Stimulated activated naive CD8-positive, alpha-beta T cell treated with anti-CD3 and anti-CD28 coated beads, Interleukin-15, Interleukin-2, amounts not matched to agents 100 U/mL and 50 U/mL, for 24 hours (primary cell): ENCODE data around the gene MYMX.

ENCODE experiments used
- ATAC-seq: fragments of 150-1000 bp; cut with Tn5 transposase; one replicate; pipeline ENCODE4 v1.10.0; 2021
- DNase-seq: peaks from one replicate; pipeline ENCODE4 v3.0.0; 2021

Gene MYMX

DNA sequence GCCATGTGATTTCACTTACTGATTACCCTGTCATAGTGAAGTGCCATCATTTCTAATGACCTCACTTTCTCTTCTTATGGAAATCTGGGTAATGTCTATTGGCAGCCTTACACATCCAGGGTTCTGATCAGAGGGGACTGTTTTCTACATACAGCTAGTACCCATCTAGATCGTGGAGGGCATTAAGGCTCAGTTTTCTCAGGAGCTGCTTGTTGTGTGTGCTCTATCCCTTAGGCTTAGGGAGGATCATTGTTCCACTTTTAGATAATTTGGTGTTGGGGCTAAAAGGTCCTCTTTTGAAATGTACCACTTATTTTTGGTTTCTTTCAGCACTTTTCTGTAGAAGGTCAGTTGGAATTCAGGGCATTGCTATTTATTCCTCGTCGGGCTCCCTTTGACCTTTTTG lies 34.0 kb downstream of the MYMX start:
- ATAC-seq (no peak), DNase-seq (no peak)

GRCh38 chr6:44251576-44252524 lies 35.1 kb downstream of the MYMX start:
- ATAC-seq (no peak), DNase-seq (no peak)

DNA sequence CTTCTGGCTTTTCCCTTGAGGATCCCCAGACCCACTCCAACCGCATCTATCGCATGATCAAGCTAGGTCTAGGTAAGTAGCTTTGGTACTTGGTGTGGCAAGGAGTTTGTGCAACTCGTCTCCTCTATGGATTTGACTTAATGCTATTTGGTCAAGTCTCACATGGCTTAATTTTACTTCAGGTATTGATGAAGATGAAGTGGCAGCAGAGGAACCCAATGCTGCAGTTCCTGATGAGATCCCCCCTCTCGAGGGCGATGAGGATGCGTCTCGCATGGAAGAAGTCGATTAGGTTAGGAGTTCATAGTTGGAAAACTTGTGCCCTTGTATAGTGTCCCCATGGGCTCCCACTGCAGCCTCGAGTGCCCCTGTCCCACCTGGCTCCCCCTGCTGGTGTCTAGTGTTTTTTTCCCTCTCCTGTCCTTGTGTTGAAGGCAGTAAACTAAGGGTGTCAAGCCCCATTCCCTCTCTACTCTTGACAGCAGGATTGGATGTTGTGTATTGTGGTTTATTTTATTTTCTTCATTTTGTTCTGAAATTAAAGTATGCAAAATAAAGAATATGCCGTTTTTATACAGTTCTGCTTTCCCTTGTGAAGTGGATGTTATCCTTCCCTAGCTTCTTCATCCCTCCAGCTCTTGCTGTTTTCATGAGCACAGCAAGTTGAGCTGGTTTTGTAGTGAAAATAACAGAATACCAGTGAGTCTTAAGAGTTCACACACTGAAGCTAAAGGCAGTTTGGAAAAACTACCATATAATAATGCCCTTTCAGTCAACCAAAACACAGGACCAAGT lies 36.8 kb downstream of the MYMX start:
- ATAC-seq, result no peak
- DNase-seq, result peak; percentile 78

DNA sequence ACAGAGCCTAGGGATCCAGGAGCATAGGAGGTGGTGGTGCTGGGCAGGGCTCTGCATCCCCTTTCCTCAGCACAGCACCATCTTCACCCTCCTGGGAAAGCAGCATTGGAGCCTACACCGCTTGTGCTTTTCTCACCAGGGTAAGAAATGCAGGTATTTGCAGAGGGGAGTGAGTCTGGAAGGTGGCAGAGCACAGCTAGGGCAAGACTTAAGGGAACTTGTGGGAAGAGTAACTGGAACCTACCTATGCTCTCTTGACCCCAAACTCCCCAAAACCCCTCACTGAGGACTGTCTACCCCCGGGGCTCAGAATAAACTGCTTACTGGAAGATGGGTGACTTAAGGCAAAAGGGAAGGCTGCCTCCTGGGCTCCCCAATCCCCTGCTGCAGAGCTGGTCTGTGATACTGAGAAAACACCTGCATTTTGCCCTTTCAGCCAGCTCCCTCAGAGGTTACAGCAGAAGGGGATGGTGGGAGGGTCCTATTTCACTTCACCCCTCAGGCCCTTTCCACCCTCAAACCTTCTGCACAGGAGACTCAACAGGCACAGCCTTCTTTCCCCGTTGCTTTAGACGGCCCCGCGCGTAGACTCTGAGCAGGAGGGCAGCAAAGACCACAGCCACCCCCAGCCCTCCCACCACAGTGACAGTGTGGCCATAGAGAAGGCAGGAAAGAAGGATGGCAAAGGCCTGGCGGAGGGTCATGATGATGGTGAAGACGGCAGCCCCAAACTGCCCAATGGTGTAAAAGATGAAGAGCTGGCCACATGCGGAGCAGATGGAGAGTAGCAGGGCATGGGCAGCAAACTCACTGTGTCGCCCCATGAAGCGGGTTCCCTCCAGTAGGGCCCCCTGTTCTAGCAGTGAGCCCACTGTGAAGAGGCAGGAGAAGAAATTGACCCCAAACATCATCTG lies 37.7 kb downstream of the MYMX start:
- DNase-seq, result peak; percentile 49
- ATAC-seq, result peak; percentile 1

DNA sequence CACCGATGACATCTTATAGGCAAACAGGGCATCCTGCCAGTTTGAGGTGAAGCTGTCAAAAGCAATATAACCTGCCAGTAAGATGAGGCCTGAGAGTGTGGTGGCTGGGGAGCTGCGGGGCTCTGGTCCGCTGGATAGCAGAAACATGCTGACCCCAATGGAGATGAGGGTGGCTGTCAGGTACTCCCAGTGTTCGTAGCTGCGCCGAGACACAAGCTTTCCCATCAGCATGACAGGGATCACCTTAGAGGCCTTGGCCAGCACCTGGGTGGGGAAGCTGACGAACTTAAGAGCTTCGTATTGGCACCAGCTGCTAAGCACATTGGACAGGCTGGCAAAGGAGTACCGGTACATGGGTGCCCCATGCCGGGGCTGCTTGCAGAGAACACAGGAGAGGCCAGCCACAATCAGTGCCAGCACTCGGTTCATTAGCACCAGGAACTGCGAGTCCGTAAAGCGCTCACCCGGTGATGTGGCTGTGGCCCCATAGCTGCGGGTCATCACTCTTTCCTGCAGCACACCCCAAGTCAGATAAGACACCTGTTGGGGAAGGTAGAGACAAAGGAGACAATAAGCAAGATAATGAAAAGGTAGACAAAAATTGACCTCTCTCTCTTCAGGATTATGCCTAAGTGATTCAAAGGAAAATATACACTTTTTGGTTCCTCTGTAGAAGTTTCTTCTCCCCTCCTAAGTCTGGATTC lies 38.5 kb downstream of the MYMX start:
- peak; percentile 46 for DNase-seq
- ATAC-seq, result peak; percentile 2

GRCh38 chr6:44255871-44256774 lies 39.4 kb downstream of the MYMX start:
- ATAC-seq, result peak; percentile 10
- DNase-seq, result peak; percentile 36

DNA sequence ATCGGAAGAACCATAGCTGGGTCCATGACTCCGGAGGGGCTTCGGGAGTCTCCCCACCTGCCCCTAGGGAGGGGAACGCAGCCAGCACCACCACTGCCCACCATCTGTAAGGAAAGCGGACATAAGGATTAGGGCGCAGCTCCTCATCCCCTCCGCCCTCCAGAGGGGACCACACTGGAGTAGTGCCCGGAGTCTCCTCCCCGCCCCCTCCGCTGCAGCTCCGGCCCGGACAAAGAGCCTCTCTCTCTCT lies 40.0 kb downstream of the MYMX start:
- ATAC-seq (no peak), DNase-seq (peak; percentile 59)

DNA sequence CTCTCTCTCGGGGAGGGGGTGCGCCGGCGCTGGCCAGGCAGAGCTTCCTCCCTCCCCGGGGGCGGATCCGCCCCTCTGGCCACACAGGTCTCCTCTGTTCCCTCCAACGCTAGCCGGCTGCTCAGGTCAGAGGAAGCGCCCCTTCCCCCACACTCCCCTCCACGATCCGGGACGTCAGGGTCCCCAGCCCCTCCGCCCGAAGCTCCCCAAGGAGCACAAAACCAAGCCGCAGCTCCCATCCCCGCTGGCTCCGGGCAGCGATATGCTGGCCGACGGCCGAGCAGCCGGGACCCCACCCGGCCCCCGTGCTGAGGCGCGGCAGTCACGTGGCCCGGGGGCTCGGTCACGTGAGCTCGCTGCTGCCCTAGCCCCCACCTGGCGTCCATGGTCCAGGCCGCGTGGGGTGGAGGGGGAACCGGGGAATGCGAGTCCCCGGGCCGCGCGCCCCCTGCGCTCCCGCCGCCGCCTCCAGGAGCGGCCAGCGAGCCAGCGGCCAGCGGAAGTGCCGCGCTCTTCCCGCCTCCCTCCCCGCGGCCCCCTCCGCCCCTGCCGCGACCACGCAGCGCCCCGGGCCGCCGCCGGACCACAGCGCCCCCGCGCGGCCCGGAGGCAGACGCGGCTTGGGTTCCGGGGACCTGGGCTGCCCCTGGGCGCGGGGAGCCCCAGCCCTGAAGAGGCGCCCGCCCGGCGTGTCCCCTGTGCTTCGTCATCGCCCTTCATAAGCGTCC lies 40.5 kb downstream of the MYMX start, which contains the start of gene SLC35B2:
Gene SLC35B2, minus strand, starts transcription at position 504 of the 728 bp plus-strand sequence. Its CDS starts 118 bp downstream, at position 386.
- DNase-seq (peak; percentile 78), ATAC-seq (peak; percentile 68)

GRCh38 chr6:44257753-44258324 lies 41.1 kb downstream of the MYMX start:
- ATAC-seq (peak; percentile 0), DNase-seq (no peak)

DNA sequence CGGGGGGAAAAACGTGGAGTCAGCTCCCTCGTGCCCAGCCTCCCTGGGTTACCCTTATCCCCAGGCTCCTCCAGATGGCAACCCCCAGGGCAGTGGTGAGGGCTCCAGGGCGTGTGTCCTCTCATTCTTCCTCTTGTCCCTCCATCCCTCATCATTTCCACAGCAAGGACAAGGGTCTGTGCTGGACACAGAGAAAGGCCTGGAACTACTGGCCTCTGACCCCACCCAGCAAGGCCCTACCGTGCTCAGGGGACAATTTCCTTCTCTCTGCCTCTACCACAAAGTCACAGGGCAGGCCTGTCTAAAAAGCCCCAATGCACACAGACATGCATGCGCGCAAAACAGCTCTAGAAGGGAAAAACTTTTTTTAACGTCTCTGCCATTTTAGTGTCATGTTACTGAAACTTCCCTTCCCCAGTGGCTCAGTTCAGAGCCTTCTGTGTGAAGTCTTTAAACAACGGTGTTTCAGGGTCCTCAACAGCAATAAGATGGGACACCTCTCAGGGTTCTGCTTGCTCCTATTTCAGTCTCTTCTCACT lies 41.7 kb downstream of the MYMX start:
- DNase-seq (no peak), ATAC-seq (no peak)

GRCh38 chr6:44258921-44259320 lies 42.2 kb downstream of the MYMX start:
- DNase-seq (no peak), ATAC-seq (no peak)

DNA sequence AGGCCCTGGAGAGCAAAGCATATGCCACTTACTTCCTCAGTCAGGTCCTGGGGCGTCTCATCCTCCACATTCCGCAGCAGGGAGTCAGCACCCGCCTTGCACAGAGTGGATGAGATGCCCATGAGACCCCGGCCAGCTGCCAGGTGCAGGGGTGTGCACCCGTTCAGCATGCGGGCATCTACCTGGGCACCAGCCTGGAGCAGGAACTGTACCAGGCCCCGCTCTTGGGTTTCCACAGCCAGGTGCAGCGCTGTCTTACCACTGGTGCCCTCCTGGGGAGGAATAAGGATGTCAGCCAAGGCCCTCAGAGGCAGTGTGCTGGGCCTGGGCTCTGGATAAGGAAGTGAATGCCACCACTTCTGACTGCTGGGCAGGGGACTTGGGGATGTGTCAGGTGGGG lies 43.3 kb downstream of the MYMX start:
- DNase-seq (no peak), ATAC-seq (no peak)

- ATAC-seq, result no peak
- DNase-seq, result no peak
These were observed 43.9 kb downstream of the MYMX start for GRCh38 chr6:44260451-44261297.

- ATAC-seq, result no peak
These were observed 44.9 kb downstream of the MYMX start for GRCh38 chr6:44261581-44261980.

GRCh38 chr6:44262467-44263353 lies 46.0 kb downstream of the MYMX start:
- ATAC-seq (no peak), DNase-seq (peak; percentile 23)

More at GRCh38 chr6:44261581-44261980, 44.9 kb downstream of the MYMX start:
- no peak for DNase-seq

- DNase-seq (peak; percentile 55), ATAC-seq (peak; percentile 16)
These were observed 46.8 kb downstream of the MYMX start for GRCh38 chr6:44263354-44264100.
